HEK293 (cell line): ENCODE data around the gene MAML1.

Experiments
- CTCF ChIA-PET: fragments of 350-600 bp; formaldehyde crosslinking; extraction: SDS; loops from one replicate; lab custom pipeline; 2021; ENCODE audit warnings: antibody characterized with exemption; lab: Yijun Ruan, JAX
- POLR2A ChIA-PET: fragments of 300-600 bp; formaldehyde crosslinking; extraction: SDS; loops from one replicate; lab custom pipeline; 2020; ENCODE audit warnings: antibody characterized with exemption, inconsistent platforms; lab: Yijun Ruan, JAX
- H3K27ac ChIP-seq: fragments of 200-500 bp; sonication (Bioruptor generic); 2 replicates; pipeline ENCODE4 v1.5.1; 2014; ENCODE audit warnings: low read depth, low read length, control low read depth, inconsistent platforms; ENCODE audit errors: extremely low read depth
- H3K36me3 ChIP-seq, 2 experiments: fragments of 200-500 bp in 1 of 2; sonication (Bioruptor generic) in 1 of 2; 1 replicate in 1 of 2; 2 replicates in 1 of 2; pipeline ENCODE4 v1.5.1; 2014 to 2017; ENCODE audit warnings: inconsistent platforms in 2 of 2, low read length in 2 of 2; ENCODE audit not compliant: control insufficient read depth in 2 of 2, insufficient read depth in 1 of 2
- H3K4me1 ChIP-seq: fragments of 200-500 bp; sonication (Bioruptor generic); 2 replicates; pipeline ENCODE4 v1.5.1; 2014; ENCODE audit warnings: mild to moderate bottlenecking, low read length, inconsistent platforms; ENCODE audit not compliant: control insufficient read depth, insufficient read depth
- H3K4me3 ChIP-seq: 2 replicates; pipeline ENCODE4 v1.5.1; 2011; ENCODE audit warnings: low read depth, mild to moderate bottlenecking, control low read depth, low read length, moderate library complexity
- H3K9me3 ChIP-seq: fragments of 200-500 bp; sonication (Bioruptor generic); 2 replicates; pipeline ENCODE4 v1.5.1; 2014; ENCODE audit warnings: low read depth, low read length, inconsistent platforms; ENCODE audit not compliant: control insufficient read depth, insufficient read depth
- AEBP2 ChIP-seq: fragments of 450-650 bp; formaldehyde crosslinking; IDR thresholded peaks from 2 replicates; pipeline ENCODE4 v1.5.1; 2016; ENCODE audit warnings: missing biosample characterization, missing genetic modification characterization, borderline replicate concordance
- WT1 ChIP-seq: fragments of 450-650 bp; formaldehyde crosslinking; IDR thresholded peaks from 2 replicates; pipeline ENCODE4 v1.5.1; 2016; ENCODE audit warnings: missing biosample characterization, missing genetic modification characterization
- ZBTB10 ChIP-seq: fragments of 450-650 bp; formaldehyde crosslinking; IDR thresholded peaks from 2 replicates; pipeline ENCODE4 v1.5.1; 2016; ENCODE audit warnings: missing biosample characterization, missing genetic modification characterization
- ZNF16 ChIP-seq: fragments of 450-650 bp; formaldehyde crosslinking; IDR thresholded peaks from 2 replicates; pipeline ENCODE4 v1.5.1; 2016; ENCODE audit warnings: low read depth, missing biosample characterization, missing genetic modification characterization
- ZNF24 ChIP-seq: fragments of 450-650 bp; formaldehyde crosslinking; IDR thresholded peaks from 2 replicates; pipeline ENCODE4 v1.5.1; 2016; ENCODE audit warnings: missing biosample characterization, missing genetic modification characterization
- ZNF354C ChIP-seq: fragments of 450-650 bp; formaldehyde crosslinking; IDR thresholded peaks from 2 replicates; pipeline ENCODE4 v1.5.1; 2016; ENCODE audit warnings: missing biosample characterization, missing genetic modification characterization, low read depth, borderline replicate concordance
- ZNF600 ChIP-seq: fragments of 450-650 bp; formaldehyde crosslinking; IDR thresholded peaks from 2 replicates; pipeline ENCODE4 v1.5.1; 2016; ENCODE audit warnings: missing biosample characterization, missing genetic modification characterization
- ZNF747 ChIP-seq: fragments of 450-650 bp; formaldehyde crosslinking; IDR thresholded peaks from 2 replicates; pipeline ENCODE4 v1.5.1; 2016; ENCODE audit warnings: missing biosample characterization, missing genetic modification characterization
- TF ChIP-seq, protein P1 (sequence below): sonication (generic); formaldehyde crosslinking; IDR thresholded peaks from 2 replicates; pipeline ENCODE4 v1.8.1; 2022; ENCODE audit warnings: mild to moderate bottlenecking, moderate library complexity, missing genetic modification reagents
- TF ChIP-seq, protein P2 (sequence below): fragments of 450-650 bp; formaldehyde crosslinking; IDR thresholded peaks from 2 replicates; pipeline ENCODE4 v1.5.1; 2016; ENCODE audit warnings: missing biosample characterization, missing genetic modification characterization
- TF ChIP-seq, protein P3 (sequence below): fragments of 450-650 bp; formaldehyde crosslinking; conservative IDR thresholded peaks from 2 replicates; pipeline ENCODE4 v1.5.1; 2016; ENCODE audit warnings: low read depth, missing biosample characterization, missing genetic modification characterization
- TF ChIP-seq, protein P4 (sequence below): fragments of 450-650 bp; formaldehyde crosslinking; IDR thresholded peaks from 2 replicates; pipeline ENCODE4 v1.5.1; 2016; ENCODE audit warnings: missing biosample characterization, missing genetic modification characterization, borderline replicate concordance
- TF ChIP-seq, protein P5 (sequence below): fragments of 450-650 bp; formaldehyde crosslinking; IDR thresholded peaks from 2 replicates; pipeline ENCODE4 v1.5.1; 2016; ENCODE audit warnings: missing biosample characterization, missing genetic modification characterization

The MAML1 gene

GRCh38 chr5:179820127-179820482, 87.5 kb downstream of the MAML1 start (continued):
- TF ChIP-seq AEBP2 (tag by site-specific recombination) (no peak), ZNF16 (tag by site-specific recombination) (no peak), WT1 (tag by site-specific recombination) (no peak), ZNF354C (tag by site-specific recombination) (no peak), ZNF24 (tag by site-specific recombination) (no peak), ZNF600 (tag by site-specific recombination) (peak; percentile 57; the same call in 1 of the 2 replicates)
- TF ChIP-seq, protein P1, sequence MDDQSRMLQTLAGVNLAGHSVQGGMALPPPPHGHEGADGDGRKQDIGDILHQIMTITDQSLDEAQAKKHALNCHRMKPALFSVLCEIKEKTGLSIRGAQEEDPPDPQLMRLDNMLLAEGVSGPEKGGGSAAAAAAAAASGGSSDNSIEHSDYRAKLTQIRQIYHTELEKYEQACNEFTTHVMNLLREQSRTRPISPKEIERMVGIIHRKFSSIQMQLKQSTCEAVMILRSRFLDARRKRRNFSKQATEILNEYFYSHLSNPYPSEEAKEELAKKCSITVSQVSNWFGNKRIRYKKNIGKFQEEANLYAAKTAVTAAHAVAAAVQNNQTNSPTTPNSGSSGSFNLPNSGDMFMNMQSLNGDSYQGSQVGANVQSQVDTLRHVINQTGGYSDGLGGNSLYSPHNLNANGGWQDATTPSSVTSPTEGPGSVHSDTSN = 0 out of 2 replicates have a peak, but pooled peaks have one; percentile 14
- TF ChIP-seq, protein P2, sequence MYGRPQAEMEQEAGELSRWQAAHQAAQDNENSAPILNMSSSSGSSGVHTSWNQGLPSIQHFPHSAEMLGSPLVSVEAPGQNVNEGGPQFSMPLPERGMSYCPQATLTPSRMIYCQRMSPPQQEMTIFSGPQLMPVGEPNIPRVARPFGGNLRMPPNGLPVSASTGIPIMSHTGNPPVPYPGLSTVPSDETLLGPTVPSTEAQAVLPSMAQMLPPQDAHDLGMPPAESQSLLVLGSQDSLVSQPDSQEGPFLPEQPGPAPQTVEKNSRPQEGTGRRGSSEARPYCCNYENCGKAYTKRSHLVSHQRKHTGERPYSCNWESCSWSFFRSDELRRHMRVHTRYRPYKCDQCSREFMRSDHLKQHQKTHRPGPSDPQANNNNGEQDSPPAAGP (tag by site-specific recombination) = no peak
- TF ChIP-seq, protein P3, sequence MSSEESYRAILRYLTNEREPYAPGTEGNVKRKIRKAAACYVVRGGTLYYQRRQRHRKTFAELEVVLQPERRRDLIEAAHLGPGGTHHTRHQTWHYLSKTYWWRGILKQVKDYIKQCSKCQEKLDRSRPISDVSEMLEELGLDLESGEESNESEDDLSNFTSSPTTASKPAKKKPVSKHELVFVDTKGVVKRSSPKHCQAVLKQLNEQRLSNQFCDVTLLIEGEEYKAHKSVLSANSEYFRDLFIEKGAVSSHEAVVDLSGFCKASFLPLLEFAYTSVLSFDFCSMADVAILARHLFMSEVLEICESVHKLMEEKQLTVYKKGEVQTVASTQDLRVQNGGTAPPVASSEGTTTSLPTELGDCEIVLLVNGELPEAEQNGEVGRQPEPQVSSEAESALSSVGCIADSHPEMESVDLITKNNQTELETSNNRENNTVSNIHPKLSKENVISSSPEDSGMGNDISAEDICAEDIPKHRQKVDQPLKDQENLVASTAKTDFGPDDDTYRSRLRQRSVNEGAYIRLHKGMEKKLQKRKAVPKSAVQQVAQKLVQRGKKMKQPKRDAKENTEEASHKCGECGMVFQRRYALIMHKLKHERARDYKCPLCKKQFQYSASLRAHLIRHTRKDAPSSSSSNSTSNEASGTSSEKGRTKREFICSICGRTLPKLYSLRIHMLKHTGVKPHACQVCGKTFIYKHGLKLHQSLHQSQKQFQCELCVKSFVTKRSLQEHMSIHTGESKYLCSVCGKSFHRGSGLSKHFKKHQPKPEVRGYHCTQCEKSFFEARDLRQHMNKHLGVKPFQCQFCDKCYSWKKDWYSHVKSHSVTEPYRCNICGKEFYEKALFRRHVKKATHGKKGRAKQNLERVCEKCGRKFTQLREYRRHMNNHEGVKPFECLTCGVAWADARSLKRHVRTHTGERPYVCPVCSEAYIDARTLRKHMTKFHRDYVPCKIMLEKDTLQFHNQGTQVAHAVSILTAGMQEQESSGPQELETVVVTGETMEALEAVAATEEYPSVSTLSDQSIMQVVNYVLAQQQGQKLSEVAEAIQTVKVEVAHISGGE (tag by site-specific recombination) = no peak
- TF ChIP-seq, protein P4, sequence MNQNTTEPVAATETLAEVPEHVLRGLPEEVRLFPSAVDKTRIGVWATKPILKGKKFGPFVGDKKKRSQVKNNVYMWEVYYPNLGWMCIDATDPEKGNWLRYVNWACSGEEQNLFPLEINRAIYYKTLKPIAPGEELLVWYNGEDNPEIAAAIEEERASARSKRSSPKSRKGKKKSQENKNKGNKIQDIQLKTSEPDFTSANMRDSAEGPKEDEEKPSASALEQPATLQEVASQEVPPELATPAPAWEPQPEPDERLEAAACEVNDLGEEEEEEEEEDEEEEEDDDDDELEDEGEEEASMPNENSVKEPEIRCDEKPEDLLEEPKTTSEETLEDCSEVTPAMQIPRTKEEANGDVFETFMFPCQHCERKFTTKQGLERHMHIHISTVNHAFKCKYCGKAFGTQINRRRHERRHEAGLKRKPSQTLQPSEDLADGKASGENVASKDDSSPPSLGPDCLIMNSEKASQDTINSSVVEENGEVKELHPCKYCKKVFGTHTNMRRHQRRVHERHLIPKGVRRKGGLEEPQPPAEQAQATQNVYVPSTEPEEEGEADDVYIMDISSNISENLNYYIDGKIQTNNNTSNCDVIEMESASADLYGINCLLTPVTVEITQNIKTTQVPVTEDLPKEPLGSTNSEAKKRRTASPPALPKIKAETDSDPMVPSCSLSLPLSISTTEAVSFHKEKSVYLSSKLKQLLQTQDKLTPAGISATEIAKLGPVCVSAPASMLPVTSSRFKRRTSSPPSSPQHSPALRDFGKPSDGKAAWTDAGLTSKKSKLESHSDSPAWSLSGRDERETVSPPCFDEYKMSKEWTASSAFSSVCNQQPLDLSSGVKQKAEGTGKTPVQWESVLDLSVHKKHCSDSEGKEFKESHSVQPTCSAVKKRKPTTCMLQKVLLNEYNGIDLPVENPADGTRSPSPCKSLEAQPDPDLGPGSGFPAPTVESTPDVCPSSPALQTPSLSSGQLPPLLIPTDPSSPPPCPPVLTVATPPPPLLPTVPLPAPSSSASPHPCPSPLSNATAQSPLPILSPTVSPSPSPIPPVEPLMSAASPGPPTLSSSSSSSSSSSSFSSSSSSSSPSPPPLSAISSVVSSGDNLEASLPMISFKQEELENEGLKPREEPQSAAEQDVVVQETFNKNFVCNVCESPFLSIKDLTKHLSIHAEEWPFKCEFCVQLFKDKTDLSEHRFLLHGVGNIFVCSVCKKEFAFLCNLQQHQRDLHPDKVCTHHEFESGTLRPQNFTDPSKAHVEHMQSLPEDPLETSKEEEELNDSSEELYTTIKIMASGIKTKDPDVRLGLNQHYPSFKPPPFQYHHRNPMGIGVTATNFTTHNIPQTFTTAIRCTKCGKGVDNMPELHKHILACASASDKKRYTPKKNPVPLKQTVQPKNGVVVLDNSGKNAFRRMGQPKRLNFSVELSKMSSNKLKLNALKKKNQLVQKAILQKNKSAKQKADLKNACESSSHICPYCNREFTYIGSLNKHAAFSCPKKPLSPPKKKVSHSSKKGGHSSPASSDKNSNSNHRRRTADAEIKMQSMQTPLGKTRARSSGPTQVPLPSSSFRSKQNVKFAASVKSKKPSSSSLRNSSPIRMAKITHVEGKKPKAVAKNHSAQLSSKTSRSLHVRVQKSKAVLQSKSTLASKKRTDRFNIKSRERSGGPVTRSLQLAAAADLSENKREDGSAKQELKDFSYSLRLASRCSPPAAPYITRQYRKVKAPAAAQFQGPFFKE (tag by site-specific recombination) = 0 out of 2 replicates have a peak, but pooled peaks have one; percentile 47
- TF ChIP-seq, all 188 proteins: peak for 5

DNA sequence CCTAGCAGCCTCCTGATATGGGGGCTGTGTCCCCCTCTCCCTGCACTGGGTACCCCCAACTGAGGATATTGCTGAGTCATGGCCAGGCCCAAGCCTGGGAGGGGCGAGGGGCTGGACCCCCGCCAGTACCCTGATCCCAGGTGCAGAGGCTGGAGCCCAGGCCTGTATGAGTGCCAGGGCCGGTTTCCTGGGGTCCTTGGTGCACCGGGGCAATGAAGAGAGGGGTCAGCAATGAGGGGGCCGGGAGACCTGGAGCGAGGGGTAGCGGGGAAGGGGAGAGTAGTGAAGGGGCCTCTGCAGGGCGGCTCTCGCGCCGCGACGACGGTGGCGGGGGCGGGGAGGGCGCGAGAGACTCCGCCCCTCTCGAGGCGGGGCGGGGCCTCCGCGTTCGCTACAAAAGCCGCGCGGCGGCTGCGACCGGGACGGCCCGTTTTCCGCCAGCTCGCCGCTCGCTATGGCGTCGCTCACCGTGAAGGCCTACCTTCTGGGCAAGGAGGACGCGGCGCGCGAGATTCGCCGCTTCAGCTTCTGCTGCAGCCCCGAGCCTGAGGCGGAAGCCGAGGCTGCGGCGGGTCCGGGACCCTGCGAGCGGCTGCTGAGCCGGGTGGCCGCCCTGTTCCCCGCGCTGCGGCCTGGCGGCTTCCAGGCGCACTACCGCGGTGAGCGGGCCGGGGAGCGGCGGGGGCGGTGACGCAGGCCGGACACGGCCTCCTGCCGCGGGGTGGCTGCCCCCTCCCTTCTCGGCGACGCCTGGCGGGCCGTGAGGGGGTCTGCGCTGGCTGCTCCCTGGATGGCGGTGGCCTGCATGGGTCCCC, 88.1 kb downstream of the MAML1 start, which contains the start of gene SQSTM1:
SQSTM1 (plus strand) TSS at position 423 of the 815 bp plus-strand sequence; CDS start at position 455, 32 bp downstream.
- Histone ChIP-seq H3K36me3 (peaks cover 5 to 41% of the 10 kb centered on the region in 2 experiments; a peak in 2 of 3 replicates), H3K4me1 (peaks cover 19% of the 10 kb centered on the region)
- CTCF ChIA-PET = no interaction called here
- TF ChIP-seq, protein P5, sequence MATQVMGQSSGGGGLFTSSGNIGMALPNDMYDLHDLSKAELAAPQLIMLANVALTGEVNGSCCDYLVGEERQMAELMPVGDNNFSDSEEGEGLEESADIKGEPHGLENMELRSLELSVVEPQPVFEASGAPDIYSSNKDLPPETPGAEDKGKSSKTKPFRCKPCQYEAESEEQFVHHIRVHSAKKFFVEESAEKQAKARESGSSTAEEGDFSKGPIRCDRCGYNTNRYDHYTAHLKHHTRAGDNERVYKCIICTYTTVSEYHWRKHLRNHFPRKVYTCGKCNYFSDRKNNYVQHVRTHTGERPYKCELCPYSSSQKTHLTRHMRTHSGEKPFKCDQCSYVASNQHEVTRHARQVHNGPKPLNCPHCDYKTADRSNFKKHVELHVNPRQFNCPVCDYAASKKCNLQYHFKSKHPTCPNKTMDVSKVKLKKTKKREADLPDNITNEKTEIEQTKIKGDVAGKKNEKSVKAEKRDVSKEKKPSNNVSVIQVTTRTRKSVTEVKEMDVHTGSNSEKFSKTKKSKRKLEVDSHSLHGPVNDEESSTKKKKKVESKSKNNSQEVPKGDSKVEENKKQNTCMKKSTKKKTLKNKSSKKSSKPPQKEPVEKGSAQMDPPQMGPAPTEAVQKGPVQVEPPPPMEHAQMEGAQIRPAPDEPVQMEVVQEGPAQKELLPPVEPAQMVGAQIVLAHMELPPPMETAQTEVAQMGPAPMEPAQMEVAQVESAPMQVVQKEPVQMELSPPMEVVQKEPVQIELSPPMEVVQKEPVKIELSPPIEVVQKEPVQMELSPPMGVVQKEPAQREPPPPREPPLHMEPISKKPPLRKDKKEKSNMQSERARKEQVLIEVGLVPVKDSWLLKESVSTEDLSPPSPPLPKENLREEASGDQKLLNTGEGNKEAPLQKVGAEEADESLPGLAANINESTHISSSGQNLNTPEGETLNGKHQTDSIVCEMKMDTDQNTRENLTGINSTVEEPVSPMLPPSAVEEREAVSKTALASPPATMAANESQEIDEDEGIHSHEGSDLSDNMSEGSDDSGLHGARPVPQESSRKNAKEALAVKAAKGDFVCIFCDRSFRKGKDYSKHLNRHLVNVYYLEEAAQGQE (tag by site-specific recombination) = peak; percentile 21; the same call in 1 of the 2 replicates
- TF ChIP-seq ZNF747 (tag by site-specific recombination) (no peak), ZBTB10 (tag by site-specific recombination) (peak; percentile 93)

More for the DNA sequence above, 88.1 kb downstream of the MAML1 start, which contains the start of gene SQSTM1:
- POLR2A ChIA-PET = interaction anchor here (0.6 to 1.7 kb wide), 14 partner anchors 10 to 194 kb away, joined by 3 to 28 read pairs (median 4); partner anchors contain the start of genes LTC4S, MAML1, MGAT4B and MRNIP
- H3K27ac ChIP-seq = peak within 1 kb of the TSS; percentile 92
- H3K4me3 ChIP-seq = peak within 1 kb of the TSS; percentile 83
- no peaks in the 10 kb centered on the region for H3K9me3 ChIP-seq
